IPS DF 6.9 (cell line): ENCODE measurements around the gene ZBTB37.
"Not testable (repeated sequence)": the region's sequence is repeated elsewhere in the genome, so short reads cannot be mapped to it uniquely, and the experiment has no call there.

Source experiments
- DNase-seq: peaks from one replicate; pipeline ENCODE4 v3.0.0-alpha.2; 2013; ENCODE audit warnings: low read depth, low spot score
- H3K27ac ChIP-seq: one replicate; pipeline ENCODE4 v1.5.1; 2013; ENCODE audit warnings: low read length, control low read depth
- H3K27me3 ChIP-seq: 2 replicates; pipeline ENCODE4 v1.6.1; 2013; ENCODE audit warnings: mild to moderate bottlenecking, low read length; ENCODE audit not compliant: control insufficient read depth, insufficient read depth
- H3K36me3 ChIP-seq: 2 replicates; pipeline ENCODE4 v1.6.1; 2013; ENCODE audit warnings: low read length; ENCODE audit not compliant: control insufficient read depth, insufficient read depth
- H3K4me1 ChIP-seq: 2 replicates; pipeline ENCODE4 v1.6.1; 2013; ENCODE audit warnings: low read length; ENCODE audit not compliant: control insufficient read depth, insufficient read depth
- H3K4me3 ChIP-seq: 2 replicates; pipeline ENCODE4 v1.5.1; 2013; ENCODE audit warnings: mild to moderate bottlenecking, low read length
- H3K9me3 ChIP-seq: 2 replicates; pipeline ENCODE4 v1.6.1; 2013; ENCODE audit warnings: low read length, inconsistent platforms; ENCODE audit not compliant: control insufficient read depth, insufficient read depth
- whole genome bisulfite sequencing: extraction: QIAGEN DNeasy Blood & Tissue Kit; methylation state at CpG from one replicate; pipeline ENCODE4 v1.1.7; 2013; ENCODE audit warnings: mixed read lengths, missing lambda C conversion rate; ENCODE audit not compliant: insufficient read length, insufficient coverage; 5-methylcytosine and 5-hydroxymethylcytosine counted together

ZBTB37 gene

GRCh38 chr1:173856903-173857302 is 11.3 kb upstream of the ZBTB37 start:
- Histone ChIP-seq H3K9me3 (no peaks in the 10 kb centered on the region), H3K27me3 (no peaks in the 10 kb centered on the region), H3K36me3 (peaks cover 3% of the 10 kb centered on the region; the same call in 1 of the 2 replicates), H3K27ac (no peak overlapping the region), H3K4me1 (peaks cover 4% of the 10 kb centered on the region), H3K4me3 (no peak overlapping the region)
- WGBS, result no CpG with 5 or more reads among the region's 2 CpGs
- no peak for DNase-seq

- Histone ChIP-seq H3K4me1 (peaks cover 4% of the 10 kb centered on the region), H3K9me3 (no peaks in the 10 kb centered on the region), H3K27me3 (no peaks in the 10 kb centered on the region), H3K4me3 (no peak overlapping the region), H3K27ac (no peak overlapping the region), H3K36me3 (peaks cover 3% of the 10 kb centered on the region; the same call in 1 of the 2 replicates)
- WGBS, result no CpG with 5 or more reads among the region's 4 CpGs
- DNase-seq, result no peak
Measured at GRCh38 chr1:173857363-173857917, 10.7 kb upstream of the ZBTB37 start.

- DNase-seq, H3K9me3 ChIP-seq, H3K4me3 ChIP-seq, H3K27me3 ChIP-seq, H3K27ac ChIP-seq, H3K4me1 ChIP-seq: not testable (repeated sequence)
- no CpG with 5 or more reads among the region's 5 CpGs for WGBS
- H3K36me3 ChIP-seq, result peaks cover 17% of the 10 kb centered on the region; the same call in 1 of the 2 replicates
Measured at GRCh38 chr1:173859547-173859946, 8.6 kb upstream of the ZBTB37 start.

GRCh38 chr1:173860065-173860464 is 8.1 kb upstream of the ZBTB37 start:
- no CpG with 5 or more reads among the region's 1 CpG for WGBS
- DNase-seq, result no peak
- Histone ChIP-seq H3K4me1 (no peaks in the 10 kb centered on the region), H3K27me3 (no peaks in the 10 kb centered on the region), H3K36me3 (peaks cover 22% of the 10 kb centered on the region; the same call in 1 of the 2 replicates), H3K9me3 (no peaks in the 10 kb centered on the region), H3K27ac (no peak overlapping the region), H3K4me3 (no peak overlapping the region)

GRCh38 chr1:173861731-173862145 is 6.4 kb upstream of the ZBTB37 start:
- Histone ChIP-seq H3K4me1 (no peaks in the 10 kb centered on the region), H3K27me3 (no peaks in the 10 kb centered on the region), H3K27ac (no peak overlapping the region), H3K4me3 (no peak overlapping the region), H3K9me3 (no peaks in the 10 kb centered on the region), H3K36me3 (peaks cover 37% of the 10 kb centered on the region; the same call in 1 of the 2 replicates)
- WGBS, result no CpG with 5 or more reads among the region's 7 CpGs
- no peak for DNase-seq

GRCh38 chr1:173862146-173862768 is 5.9 kb upstream of the ZBTB37 start:
- H3K9me3 ChIP-seq, H3K27me3 ChIP-seq, H3K4me3 ChIP-seq, H3K27ac ChIP-seq, H3K4me1 ChIP-seq, DNase-seq: not testable (repeated sequence)
- H3K36me3 ChIP-seq, result peaks cover 42% of the 10 kb centered on the region; the same call in 1 of the 2 replicates
- WGBS, result no CpG with 5 or more reads among the region's 13 CpGs

GRCh38 chr1:173862769-173863223 is 5.4 kb upstream of the ZBTB37 start:
- peaks cover 39% of the 10 kb centered on the region; the same call in 1 of the 2 replicates for H3K36me3 ChIP-seq
- H3K27ac ChIP-seq, result no peak overlapping the region
- no peak overlapping the region for H3K4me3 ChIP-seq
- no peaks in the 10 kb centered on the region for H3K27me3 ChIP-seq
- WGBS, result no CpG with 5 or more reads among the region's 8 CpGs
- H3K9me3 ChIP-seq, result no peaks in the 10 kb centered on the region
- DNase-seq, result no peak
- no peaks in the 10 kb centered on the region for H3K4me1 ChIP-seq

GRCh38 chr1:173863224-173864161 is 4.7 kb upstream of the ZBTB37 start:
- DNase-seq, result no peak
- Histone ChIP-seq H3K9me3 (no peaks in the 10 kb centered on the region), H3K27me3 (no peaks in the 10 kb centered on the region), H3K4me1 (no peaks in the 10 kb centered on the region), H3K4me3 (no peak overlapping the region), H3K27ac (no peak overlapping the region), H3K36me3 (peaks cover 39% of the 10 kb centered on the region; the same call in 1 of the 2 replicates)

- Histone ChIP-seq H3K27ac (no peak overlapping the region), H3K9me3 (no peaks in the 10 kb centered on the region), H3K4me3 (no peak overlapping the region), H3K4me1 (no peaks in the 10 kb centered on the region), H3K36me3 (peaks cover 39% of the 10 kb centered on the region; the same call in 1 of the 2 replicates), H3K27me3 (no peaks in the 10 kb centered on the region)
- WGBS, result no CpG with 5 or more reads among the region's 5 CpGs
- DNase-seq, result no peak
Measured at GRCh38 chr1:173864179-173864867, 3.9 kb upstream of the ZBTB37 start.
